ENCODE data around the gene ESPNL.

ESPNL gene

GRCh38 chr2:238079874-238080327 is 20.2 kb upstream of the ESPNL start:
- DNase-seq (ENCODE audit: low read depth in 2 of 2), result no peak

DNA sequence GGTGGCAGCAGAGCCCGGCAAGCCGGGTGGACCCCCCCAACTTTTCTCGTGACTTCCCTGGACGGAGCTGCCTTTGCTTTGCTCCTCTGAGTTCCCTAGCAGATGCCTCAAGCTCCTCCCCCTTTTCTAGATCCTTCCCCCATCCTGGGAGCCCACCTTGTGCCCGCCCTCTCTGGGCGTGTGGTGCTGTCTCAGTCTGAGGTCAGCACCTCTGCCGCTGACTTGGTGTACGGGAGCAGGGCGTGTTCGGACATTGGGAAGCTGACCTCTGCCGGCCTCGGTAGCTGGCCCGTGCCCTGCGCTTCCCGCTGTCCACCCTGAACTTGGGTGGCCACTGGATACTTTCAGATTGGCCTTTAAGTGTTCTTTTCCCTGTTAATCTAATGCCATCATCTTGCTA is 19.6 kb upstream of the ESPNL start:
- DNase-seq (ENCODE audit: low read depth in 2 of 2), result no peak

DNA sequence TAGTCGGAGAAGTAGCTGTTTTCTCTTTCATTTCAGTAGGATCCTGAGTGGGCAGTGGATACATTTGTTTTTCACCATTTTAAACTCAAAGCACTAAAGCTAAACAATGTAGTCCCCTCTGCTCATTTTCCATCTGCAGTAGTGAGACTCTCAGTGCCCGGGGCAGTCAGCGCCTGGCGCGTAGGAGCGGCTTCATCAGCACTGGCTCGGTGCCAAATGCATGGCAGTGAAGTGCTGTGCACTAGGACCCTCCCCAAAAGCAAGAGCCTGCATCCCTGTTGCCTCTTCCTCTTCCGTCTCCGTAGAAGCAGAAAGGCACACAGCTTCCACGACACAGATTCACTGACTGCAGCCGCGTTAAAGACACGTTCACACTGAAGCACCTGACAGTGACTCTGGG is 19.0 kb upstream of the ESPNL start:
- DNase-seq (ENCODE audit: low read depth in 2 of 2), result no peak

GRCh38 chr2:238081561-238081960 is 18.6 kb upstream of the ESPNL start:
- DNase-seq (ENCODE audit: low read depth in 2 of 2), result no peak

GRCh38 chr2:238082151-238082550 is 18.0 kb upstream of the ESPNL start:
- no peak for DNase-seq (ENCODE audit: low read depth in 2 of 2)

DNA sequence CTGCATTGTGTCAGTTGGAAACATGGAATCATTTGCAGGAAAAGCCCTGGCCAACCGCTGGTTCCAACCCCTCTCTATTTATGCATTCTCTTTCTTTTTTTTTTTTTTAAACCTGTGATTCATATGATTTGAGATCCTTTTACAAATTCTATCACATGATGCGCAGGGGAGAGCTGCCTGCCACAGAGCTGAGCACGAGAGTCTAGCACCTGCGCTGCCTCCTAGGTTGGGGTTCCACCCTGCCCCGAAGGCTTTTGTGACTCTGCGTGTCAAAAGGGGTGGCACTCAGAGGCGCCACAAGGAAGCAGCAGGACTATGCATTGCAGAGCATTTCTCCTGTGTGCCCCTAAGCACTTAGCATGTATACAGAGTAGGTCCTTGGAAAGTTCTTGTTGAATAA is 17.3 kb upstream of the ESPNL start:
- no peak for DNase-seq (ENCODE audit: low read depth in 2 of 2)

DNA sequence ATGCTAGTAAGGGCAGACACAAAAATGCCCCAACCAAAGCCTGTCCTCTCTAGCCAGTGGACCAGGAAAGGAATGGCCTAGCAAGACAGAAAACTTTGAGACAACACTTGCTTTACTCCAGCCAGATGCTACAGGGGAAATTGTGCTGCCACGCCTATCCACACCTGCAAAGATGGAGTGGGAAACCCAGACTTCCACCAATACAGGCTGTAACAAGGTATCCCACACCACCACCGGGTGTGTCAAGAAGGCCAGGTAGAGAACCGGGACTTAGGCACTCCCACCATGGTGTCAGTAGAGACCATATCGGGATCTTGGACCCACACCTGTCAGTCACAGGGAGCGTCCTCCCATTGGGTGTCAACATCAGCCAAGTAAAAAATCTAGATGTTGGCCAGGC is 16.2 kb upstream of the ESPNL start:
- no peak for DNase-seq (ENCODE audit: low read depth in 2 of 2)

GRCh38 chr2:238084761-238085160 is 15.4 kb upstream of the ESPNL start:
- DNase-seq (ENCODE audit: low read depth in 2 of 2), result no peak

DNA sequence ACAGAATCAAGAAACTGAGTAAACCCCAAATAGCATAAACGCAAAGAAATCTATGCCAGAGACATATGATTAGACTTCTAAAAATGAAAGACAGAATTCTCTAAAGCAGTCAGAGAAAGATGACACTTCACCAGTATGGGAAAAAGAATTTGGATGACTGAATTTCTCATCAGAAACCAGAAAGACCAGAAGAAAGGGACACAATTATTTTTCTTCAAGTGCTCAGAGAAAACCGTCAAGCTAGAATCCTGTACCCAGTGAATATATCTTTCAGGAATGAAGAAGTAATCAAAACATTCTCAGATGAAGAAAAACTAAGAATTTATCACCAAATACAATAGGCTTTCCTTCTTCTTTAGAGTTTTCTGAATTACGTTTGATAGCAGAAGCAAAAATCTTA is 14.2 kb upstream of the ESPNL start:
- DNase-seq (ENCODE audit: low read depth in 2 of 2), result no peak

- DNase-seq (ENCODE audit: low read depth in 2 of 2), result no peak
These were observed 12.9 kb upstream of the ESPNL start for GRCh38 chr2:238087211-238087610.

DNA sequence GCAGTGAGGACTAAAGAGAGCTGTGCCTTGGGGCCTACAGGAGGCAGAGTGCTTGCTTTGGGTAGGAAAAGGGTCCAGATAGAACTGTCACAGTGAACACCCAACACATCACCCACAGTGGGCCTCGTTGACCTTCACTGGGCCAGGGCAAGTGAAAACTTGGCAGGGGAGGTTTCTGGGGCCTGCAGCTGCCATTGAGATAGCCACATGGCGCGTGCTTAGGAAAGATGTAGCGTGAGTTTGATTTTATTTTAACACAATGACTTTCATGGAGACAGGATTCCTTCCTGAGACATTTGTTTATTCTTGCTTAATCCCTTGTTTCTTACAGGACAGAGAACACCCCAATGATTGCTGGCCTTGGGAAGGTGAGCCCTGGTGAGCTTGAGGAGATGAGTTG is 9.3 kb upstream of the ESPNL start:
- DNase-seq (ENCODE audit: low read depth in 2 of 2), result no peak

GRCh38 chr2:238091436-238092060 is 8.6 kb upstream of the ESPNL start:
- DNase-seq (ENCODE audit: low read depth in 2 of 2), result no peak

DNA sequence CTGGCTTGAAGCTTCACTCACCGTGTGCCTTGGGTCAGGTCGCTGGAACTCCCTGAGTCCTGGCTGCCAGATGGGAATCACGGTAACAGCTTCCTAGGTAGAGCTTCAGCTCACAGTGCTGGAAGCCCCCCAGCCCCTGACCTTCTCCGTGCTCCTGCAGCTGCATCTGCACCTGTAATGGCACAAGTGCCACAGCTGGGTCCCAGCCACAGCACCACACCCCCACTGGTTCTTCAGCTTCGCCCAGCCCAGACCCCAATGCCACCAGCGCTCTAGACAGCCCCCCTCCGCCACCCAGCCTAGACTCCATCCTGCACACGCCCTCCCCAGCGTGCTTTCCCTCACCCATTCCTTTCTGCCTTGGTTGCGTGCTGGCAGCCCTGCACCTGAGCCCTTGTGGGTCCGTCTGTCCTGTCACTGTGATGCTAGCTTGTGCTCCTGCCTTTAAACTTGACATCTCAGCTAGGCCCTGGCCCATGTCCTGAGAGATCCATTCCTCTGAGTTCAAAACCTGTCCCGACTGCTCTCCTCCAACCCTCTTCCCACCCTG is 7.6 kb upstream of the ESPNL start:
- DNase-seq (ENCODE audit: low read depth in 2 of 2), result no peak

DNA sequence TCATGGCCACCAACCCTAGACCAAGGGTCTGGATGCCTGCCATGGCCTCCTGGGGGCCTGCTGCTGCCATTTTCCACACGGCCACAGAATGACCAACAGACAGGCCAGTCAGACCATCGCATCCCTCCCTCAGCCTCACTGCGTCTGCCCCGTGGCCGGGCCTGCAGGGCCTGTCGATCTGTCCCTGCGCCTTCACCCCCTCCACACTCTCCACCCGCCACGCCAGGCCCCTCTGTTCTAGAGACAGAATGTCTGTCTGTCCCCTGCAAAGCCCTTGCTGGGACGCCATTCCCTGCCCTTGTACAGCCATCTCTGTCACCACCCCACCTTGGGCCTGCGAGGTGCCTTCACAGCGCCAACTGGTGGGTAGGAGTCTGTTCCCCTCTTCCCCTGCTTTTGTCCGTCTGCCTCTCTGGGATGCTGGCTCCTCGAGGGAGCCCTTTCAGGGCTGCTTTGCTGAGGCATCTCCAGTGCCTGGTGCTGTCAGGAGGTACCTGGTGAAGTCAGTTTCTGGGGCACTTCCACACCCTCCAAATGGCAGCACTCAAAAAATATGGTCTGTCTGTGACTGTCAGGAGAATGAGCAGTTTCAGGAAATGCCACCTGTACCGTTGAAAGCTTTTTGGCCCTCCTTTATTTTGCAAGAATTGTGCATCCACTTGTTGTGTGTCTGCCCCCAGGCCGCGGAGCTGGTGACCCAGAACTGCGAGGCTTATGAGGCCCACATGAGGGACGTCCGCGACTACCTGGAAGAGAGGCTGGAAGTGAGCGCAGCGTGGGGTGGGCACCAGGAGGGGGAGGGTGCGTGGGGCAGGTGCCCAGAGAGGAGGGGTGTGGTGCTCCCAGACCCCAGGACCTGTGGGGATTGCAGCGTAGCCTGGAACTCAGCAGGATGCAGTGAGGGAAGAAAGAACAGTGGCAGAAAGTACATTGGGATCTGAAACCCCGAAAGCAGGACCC is 6.7 kb upstream of the ESPNL start:
- no peak for DNase-seq (ENCODE audit: low read depth in 2 of 2)

DNA sequence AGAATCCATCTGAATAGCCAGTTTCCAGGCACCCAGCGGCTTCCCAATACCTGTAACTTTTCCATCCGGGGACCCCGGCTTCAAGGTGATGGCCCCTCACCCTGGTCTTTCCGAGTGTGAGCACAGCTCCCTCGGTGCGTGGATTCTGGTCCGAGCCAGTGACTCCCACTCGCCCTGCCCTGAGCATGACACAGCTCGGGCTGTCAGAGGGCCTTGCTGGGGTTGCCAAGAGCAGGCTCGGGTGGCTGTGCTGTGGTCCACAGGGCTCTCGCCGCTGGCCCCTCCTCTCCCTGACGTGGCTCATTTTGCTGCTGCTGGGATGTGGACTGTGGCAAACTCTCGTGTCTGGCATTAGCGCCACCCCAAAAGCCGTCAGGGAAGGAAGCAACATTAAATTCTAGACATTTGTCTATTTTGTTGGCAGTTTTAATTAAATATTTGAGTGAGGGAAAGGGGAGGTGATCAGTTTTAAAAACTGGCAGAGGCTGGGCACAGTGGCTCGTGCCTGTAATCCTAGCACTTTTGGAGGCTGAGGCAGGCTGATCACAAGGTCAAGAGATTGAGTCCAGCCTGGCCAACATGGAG is 5.6 kb upstream of the ESPNL start:
- DNase-seq (ENCODE audit: low read depth in 2 of 2), result no peak

GRCh38 chr2:238095143-238095542 is 5.0 kb upstream of the ESPNL start:
- no peak for DNase-seq (ENCODE audit: low read depth in 2 of 2)

- DNase-seq (ENCODE audit: low read depth in 2 of 2), result no peak
These were observed 3.7 kb upstream of the ESPNL start for GRCh38 chr2:238096311-238097011.

- DNase-seq (ENCODE audit: low read depth in 2 of 2), result no peak
These were observed 2.7 kb upstream of the ESPNL start for GRCh38 chr2:238097201-238097987.

- DNase-seq (ENCODE audit: low read depth in 2 of 2), result no peak
These were observed 1.9 kb upstream of the ESPNL start for GRCh38 chr2:238097988-238098871.
